GM18505 (cell line): ENCODE data around the gene PTPRN2.

ENCODE experiments used
- ATAC-seq: cut with Tn5 transposase; IDR thresholded peaks from one replicate; pipeline ENCODE4 v1.9.1; 2021; ENCODE audit not compliant: unreplicated experiment
- POLR2A ChIP-seq: IDR thresholded peaks from 4 replicates; pipeline ENCODE4 v1.6.1; 2011; ENCODE audit warnings: borderline replicate concordance; ENCODE audit not compliant: insufficient read depth, insufficient read length; ENCODE audit errors: extremely low read depth

Gene PTPRN2

GRCh38 chr7:158609313-158609974 is 21.8 kb upstream of the PTPRN2 start:
- no peak for TF ChIP-seq POLR2A
- ATAC-seq = no peak

GRCh38 chr7:158607563-158607962 is 19.9 kb upstream of the PTPRN2 start:
- ATAC-seq = no peak

GRCh38 chr7:158606671-158607424 is 19.2 kb upstream of the PTPRN2 start:
- no peak for TF ChIP-seq POLR2A
- ATAC-seq = no peak

More at GRCh38 chr7:158607563-158607962, 19.9 kb upstream of the PTPRN2 start:
- TF ChIP-seq POLR2A = no peak

GRCh38 chr7:158606129-158606528 is 18.5 kb upstream of the PTPRN2 start:
- TF ChIP-seq POLR2A = no peak
- ATAC-seq = no peak

GRCh38 chr7:158603773-158604755 is 16.4 kb upstream of the PTPRN2 start:
- TF ChIP-seq POLR2A = no peak

GRCh38 chr7:158602905-158603772 is 15.5 kb upstream of the PTPRN2 start:
- TF ChIP-seq POLR2A = no peak
- ATAC-seq = peak; percentile 55

More at GRCh38 chr7:158603773-158604755, 16.4 kb upstream of the PTPRN2 start:
- no peak for ATAC-seq

GRCh38 chr7:158602041-158602440 is 14.4 kb upstream of the PTPRN2 start:
- no peak for TF ChIP-seq POLR2A
- no peak for ATAC-seq

GRCh38 chr7:158601090-158601489 is 13.5 kb upstream of the PTPRN2 start:
- ATAC-seq = no peak
- TF ChIP-seq POLR2A = no peak

- ATAC-seq = no peak
- TF ChIP-seq POLR2A = no peak
Observed at GRCh38 chr7:158596745-158597144, 9.1 kb upstream of the PTPRN2 start.

- TF ChIP-seq POLR2A = no peak
- ATAC-seq = no peak
Observed at GRCh38 chr7:158596309-158596708, 8.7 kb upstream of the PTPRN2 start.

- no peak for ATAC-seq
- TF ChIP-seq POLR2A = no peak
Observed at GRCh38 chr7:158595068-158595467, 7.4 kb upstream of the PTPRN2 start.

- no peak for TF ChIP-seq POLR2A
- ATAC-seq = no peak
Observed at GRCh38 chr7:158592541-158592940, 4.9 kb upstream of the PTPRN2 start.
